ENCODE measurements around the gene ZNF653. TPM values are rescaled to one million over a fixed set of nuclear protein-coding genes. Genes with fewer than 3 reads are reported as not detected.
"Not testable (repeated sequence)": the region's sequence is repeated elsewhere in the genome, so short reads cannot be mapped to it uniquely, and the experiment has no call there.

ZNF653 gene
- total RNA-seq, 2 experiments from 2014 or later, result 21.4 to 24.4 TPM

GRCh38 chr19:11455233-11455554, 50.4 kb downstream of the ZNF653 start:
- H3K4me3 Mint-ChIP-seq; H3K27me3 Mint-ChIP-seq; DNase-seq; H3K27ac Mint-ChIP-seq; H3K36me3 Mint-ChIP-seq (ENCODE audit: low read depth); POLR2A ChIA-PET; H3K9me3 Mint-ChIP-seq; H3K4me1 Mint-ChIP-seq: not testable (repeated sequence)
- CTCF ChIA-PET, result interaction anchor here (0.7 to 0.8 kb wide), 3 partner anchors 27 to 131 kb away, joined by 3 to 5 read pairs (median 4); no protein-coding TSS in a partner anchor

- ChIA-PET POLR2A (no interaction called here), CTCF (no interaction called here)
- Mint-ChIP-seq H3K4me3 (no peak overlapping the region), H3K27ac (no peak overlapping the region), H3K4me1 (no peaks in the 10 kb centered on the region), H3K9me3 (no peaks in the 10 kb centered on the region), H3K27me3 (no peaks in the 10 kb centered on the region), H3K36me3 (ENCODE audit: low read depth) (peaks cover 2% of the 10 kb centered on the region)
- DNase-seq, result peak; percentile 22
These were observed 51.9 kb downstream of the ZNF653 start for GRCh38 chr19:11453468-11454341.

- Mint-ChIP-seq H3K36me3 (ENCODE audit: low read depth) (peaks cover 2% of the 10 kb centered on the region), H3K27ac (no peak overlapping the region), H3K9me3 (no peaks in the 10 kb centered on the region), H3K4me3 (no peak overlapping the region), H3K27me3 (no peaks in the 10 kb centered on the region), H3K4me1 (no peaks in the 10 kb centered on the region)
- ChIA-PET POLR2A (interaction anchor here (0.6 to 0.7 kb wide), 2 partner anchors 23 to 935 kb away, joined by 5 to 8 read pairs; no protein-coding TSS in a partner anchor), CTCF (interaction anchor here (0.5 to 1.6 kb wide), 3 partner anchors 18 to 233 kb away, joined by 3 to 7 read pairs (median 6); partner anchors contain the start of gene ODAD3)
- DNase-seq, result no peak
These were observed 52.9 kb downstream of the ZNF653 start for GRCh38 chr19:11452620-11453310.

- H3K36me3 Mint-ChIP-seq (ENCODE audit: low read depth), result peaks cover 2% of the 10 kb centered on the region
- no peaks in the 10 kb centered on the region for H3K9me3 Mint-ChIP-seq
- H3K4me1 Mint-ChIP-seq, result no peaks in the 10 kb centered on the region
- no peak for DNase-seq
- ChIA-PET POLR2A (interaction anchor here (0.6 to 0.7 kb wide), 3 partner anchors 23 to 934 kb away, joined by 3 to 8 read pairs (median 5); no protein-coding TSS in a partner anchor), CTCF (interaction anchor here (0.5 to 1.6 kb wide), 5 partner anchors 17 to 1435 kb away, joined by 3 to 7 read pairs (median 4); partner anchors contain the start of gene ODAD3)
- no peak overlapping the region for H3K27ac Mint-ChIP-seq
- no peaks in the 10 kb centered on the region for H3K27me3 Mint-ChIP-seq
- H3K4me3 Mint-ChIP-seq, result no peak overlapping the region
These were observed 53.6 kb downstream of the ZNF653 start for GRCh38 chr19:11451871-11452619.

- H3K27ac Mint-ChIP-seq, result no peak overlapping the region
- H3K4me3 Mint-ChIP-seq, result no peak overlapping the region
- H3K9me3 Mint-ChIP-seq, result no peaks in the 10 kb centered on the region
- DNase-seq, result no peak
- CTCF ChIA-PET, result interaction anchor here (0.6 to 1.6 kb wide), 3 partner anchors 17 to 499 kb away, joined by 4 to 7 read pairs (median 6); partner anchors contain the start of gene ODAD3
- no peaks in the 10 kb centered on the region for H3K4me1 Mint-ChIP-seq
- no peaks in the 10 kb centered on the region for H3K27me3 Mint-ChIP-seq
- H3K36me3 Mint-ChIP-seq (ENCODE audit: low read depth), result peaks cover 2% of the 10 kb centered on the region
- POLR2A ChIA-PET, result interaction anchor here (0.6 kb wide), 1 partner anchor 95 kb away, joined by 3 read pairs; no protein-coding TSS in a partner anchor
These were observed 54.2 kb downstream of the ZNF653 start for GRCh38 chr19:11451327-11451870.

- no peaks in the 10 kb centered on the region for H3K27me3 Mint-ChIP-seq
- no peak overlapping the region for H3K27ac Mint-ChIP-seq
- no peak for DNase-seq
- H3K4me1 Mint-ChIP-seq, result no peaks in the 10 kb centered on the region
- no peaks in the 10 kb centered on the region for H3K9me3 Mint-ChIP-seq
- peaks cover 2% of the 10 kb centered on the region for H3K36me3 Mint-ChIP-seq (ENCODE audit: low read depth)
- H3K4me3 Mint-ChIP-seq, result no peak overlapping the region
- POLR2A ChIA-PET, result no interaction called here
- CTCF ChIA-PET, result no interaction called here
These were observed 54.9 kb downstream of the ZNF653 start for GRCh38 chr19:11450570-11451326.

- no peak for DNase-seq
- Mint-ChIP-seq H3K4me3 (no peak overlapping the region), H3K4me1 (no peaks in the 10 kb centered on the region), H3K9me3 (no peaks in the 10 kb centered on the region), H3K27ac (no peak overlapping the region), H3K27me3 (no peaks in the 10 kb centered on the region), H3K36me3 (ENCODE audit: low read depth) (peaks cover 5% of the 10 kb centered on the region)
- ChIA-PET POLR2A (no interaction called here), CTCF (interaction anchor here (0.6 to 1.9 kb wide), 2 partner anchors 34 to 129 kb away, joined by 3 to 4 read pairs; no protein-coding TSS in a partner anchor)
These were observed 56.6 kb downstream of the ZNF653 start for GRCh38 chr19:11448923-11449554.

- no peak overlapping the region for H3K27ac Mint-ChIP-seq
- no peak for DNase-seq
- no peaks in the 10 kb centered on the region for H3K4me1 Mint-ChIP-seq
- peaks cover 5% of the 10 kb centered on the region for H3K36me3 Mint-ChIP-seq (ENCODE audit: low read depth)
- ChIA-PET POLR2A (no interaction called here), CTCF (interaction anchor here (0.8 to 1.9 kb wide), 5 partner anchors 9 to 155 kb away, joined by 3 to 4 read pairs (median 3); no protein-coding TSS in a partner anchor)
- H3K27me3 Mint-ChIP-seq, result no peaks in the 10 kb centered on the region
- H3K9me3 Mint-ChIP-seq, result no peaks in the 10 kb centered on the region
- H3K4me3 Mint-ChIP-seq, result no peak overlapping the region
These were observed 57.2 kb downstream of the ZNF653 start for GRCh38 chr19:11448410-11448809.

GRCh38 chr19:11447347-11448262, 58.0 kb downstream of the ZNF653 start:
- ChIA-PET CTCF (interaction anchor here (0.8 to 1.2 kb wide), 4 partner anchors 10 to 154 kb away, joined by 3 read pairs; no protein-coding TSS in a partner anchor), POLR2A (no interaction called here)
- Mint-ChIP-seq H3K36me3 (ENCODE audit: low read depth) (peaks cover 7% of the 10 kb centered on the region), H3K27ac (no peak overlapping the region), H3K27me3 (no peaks in the 10 kb centered on the region), H3K4me1 (no peaks in the 10 kb centered on the region), H3K4me3 (no peak overlapping the region), H3K9me3 (no peaks in the 10 kb centered on the region)
- DNase-seq, result no peak

GRCh38 chr19:11446652-11447301, 58.9 kb downstream of the ZNF653 start:
- H3K27me3 Mint-ChIP-seq, result no peaks in the 10 kb centered on the region
- no peaks in the 10 kb centered on the region for H3K4me1 Mint-ChIP-seq
- POLR2A ChIA-PET, result no interaction called here
- H3K4me3 Mint-ChIP-seq, result no peak overlapping the region
- no peak for DNase-seq
- H3K27ac Mint-ChIP-seq, result no peak overlapping the region
- H3K9me3 Mint-ChIP-seq, result no peaks in the 10 kb centered on the region
- H3K36me3 Mint-ChIP-seq (ENCODE audit: low read depth), result peaks cover 12% of the 10 kb centered on the region
- CTCF ChIA-PET, result interaction anchor here (1.1 kb wide), 1 partner anchor 36 kb away, joined by 3 read pairs; no protein-coding TSS in a partner anchor
